HG03442 (cell line): ENCODE data around the gene TNKS1BP1.

Experiments used
- ATAC-seq: cut with Tn5 transposase; IDR thresholded peaks from one replicate; pipeline ENCODE4 v1.9.1; 2021; ENCODE audit warnings: mild to moderate bottlenecking, moderate library complexity; ENCODE audit not compliant: unreplicated experiment

The TNKS1BP1 gene

DNA sequence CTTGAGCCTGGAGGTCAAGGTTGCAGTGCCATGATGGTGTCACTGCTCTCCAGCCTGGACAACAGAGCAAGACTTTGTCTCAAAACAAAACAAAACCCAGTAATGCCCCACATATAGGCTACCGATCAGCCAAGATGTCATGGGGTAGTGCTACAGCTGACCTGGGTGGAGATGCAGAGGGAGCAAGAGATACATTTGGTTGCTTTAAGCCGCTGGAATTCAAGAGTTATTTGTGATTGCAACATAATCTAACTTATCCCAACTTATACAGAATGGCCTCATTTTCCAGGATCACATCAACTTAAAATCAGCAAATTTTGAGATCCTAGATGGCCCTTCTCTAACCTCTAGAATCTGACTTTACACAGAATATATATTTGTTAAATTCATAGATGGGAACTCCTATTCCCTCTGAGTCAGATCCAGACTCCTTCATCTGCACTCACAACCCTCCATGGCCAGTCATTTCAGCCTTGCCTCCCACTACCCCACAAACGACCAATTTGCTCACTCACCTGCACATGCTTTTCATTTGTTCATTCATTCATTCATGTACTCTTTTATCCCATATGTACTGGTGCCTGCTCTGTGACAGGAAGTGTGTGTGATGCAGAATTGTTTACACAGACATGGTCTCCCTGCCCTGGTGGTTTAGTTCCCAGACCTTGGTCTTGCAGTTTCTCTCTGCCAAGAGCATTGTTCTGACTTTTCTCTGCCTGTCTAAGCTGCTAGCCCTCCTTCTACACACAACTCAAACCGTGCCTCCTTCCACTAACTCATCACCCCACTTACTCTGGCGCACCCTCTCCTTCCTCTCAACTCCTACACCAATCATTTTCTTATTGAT lies 63.6 kb downstream of the TNKS1BP1 start:
- ATAC-seq, result peak; percentile 65

DNA sequence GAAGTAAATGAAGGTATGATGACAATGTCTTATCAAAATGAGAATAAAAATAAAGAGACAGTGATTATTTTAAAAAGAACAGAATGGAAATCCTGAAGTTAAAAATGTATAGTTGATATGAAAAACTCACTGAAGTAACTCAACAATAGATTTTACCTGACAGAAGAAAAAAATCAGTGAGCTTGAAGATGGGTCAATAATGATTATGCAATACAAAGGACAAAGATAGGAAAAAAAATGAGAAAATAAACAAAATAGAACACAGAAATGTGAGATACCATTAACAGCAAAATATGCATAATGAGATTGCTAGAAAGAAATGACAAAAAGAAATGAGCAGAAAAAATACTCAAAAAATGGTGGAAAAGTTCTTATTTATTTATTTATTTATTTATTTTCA lies 68.6 kb downstream of the TNKS1BP1 start:
- no peak for ATAC-seq

DNA sequence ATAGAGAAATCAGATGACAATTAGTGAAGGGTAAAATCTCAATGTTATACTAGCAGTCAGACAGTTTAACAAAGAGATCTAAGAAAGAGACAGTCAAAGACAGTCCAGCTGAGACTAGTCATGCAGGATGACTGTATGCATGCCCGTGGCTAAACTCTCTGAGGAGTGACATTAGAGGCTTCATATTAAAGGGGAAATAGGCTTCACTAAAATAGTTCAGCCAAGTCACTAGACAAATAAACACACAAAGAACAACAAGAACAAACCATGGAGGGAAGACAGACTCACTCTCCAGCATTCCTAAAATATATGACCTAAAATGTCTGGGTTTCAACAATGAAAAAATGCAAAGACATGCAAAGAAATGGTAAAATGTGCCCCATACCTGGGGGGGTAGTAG lies 69.1 kb downstream of the TNKS1BP1 start:
- no peak for ATAC-seq

DNA sequence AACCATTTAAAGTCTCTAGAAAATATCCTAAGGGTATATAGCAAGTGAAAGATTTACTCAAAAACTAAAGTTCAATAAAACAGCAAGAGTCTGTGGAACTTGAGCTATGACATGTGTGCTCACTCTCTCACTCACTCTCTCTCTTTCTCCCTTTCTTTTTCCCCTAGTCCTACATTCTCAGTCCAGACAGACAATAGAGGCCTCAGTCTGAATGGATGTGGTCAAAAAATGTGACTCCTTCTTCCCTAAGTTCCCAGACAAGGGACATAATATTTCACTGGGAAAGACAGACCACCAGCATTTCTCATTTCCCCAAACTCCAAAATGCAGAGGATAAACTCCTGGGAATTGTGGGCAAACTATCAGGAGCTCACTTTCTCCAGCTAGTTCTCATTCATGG lies 70.1 kb downstream of the TNKS1BP1 start:
- ATAC-seq, result no peak

DNA sequence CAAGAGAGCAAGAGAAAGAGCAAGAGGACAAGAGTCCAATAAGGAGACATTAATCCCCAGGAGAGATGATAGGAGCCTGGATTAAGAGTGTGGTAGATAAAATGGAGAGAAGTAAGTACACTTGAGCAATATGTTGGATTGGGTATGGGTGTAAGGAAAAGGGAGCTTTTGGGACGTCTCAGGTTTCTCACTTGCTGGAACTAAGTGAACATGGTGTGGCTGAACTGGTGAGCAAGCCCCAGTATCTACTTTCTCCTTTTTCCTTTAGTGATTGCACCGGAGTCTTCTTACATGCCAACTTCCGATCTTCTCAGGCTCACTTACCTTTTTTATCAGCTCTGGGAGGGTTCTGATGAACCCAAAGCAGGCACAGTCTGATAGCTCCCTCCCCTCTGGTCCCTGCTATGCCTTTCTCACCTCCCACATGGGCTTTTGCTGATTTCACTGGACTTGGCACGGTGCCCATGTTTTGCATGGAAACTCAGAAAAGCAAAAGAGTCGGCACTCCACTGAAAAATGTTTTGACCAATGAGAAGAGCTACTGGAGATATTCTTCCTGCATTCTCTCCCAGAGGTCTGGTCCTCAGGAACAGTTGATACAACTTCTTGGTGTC lies 73.2 kb downstream of the TNKS1BP1 start:
- ATAC-seq, result no peak

DNA sequence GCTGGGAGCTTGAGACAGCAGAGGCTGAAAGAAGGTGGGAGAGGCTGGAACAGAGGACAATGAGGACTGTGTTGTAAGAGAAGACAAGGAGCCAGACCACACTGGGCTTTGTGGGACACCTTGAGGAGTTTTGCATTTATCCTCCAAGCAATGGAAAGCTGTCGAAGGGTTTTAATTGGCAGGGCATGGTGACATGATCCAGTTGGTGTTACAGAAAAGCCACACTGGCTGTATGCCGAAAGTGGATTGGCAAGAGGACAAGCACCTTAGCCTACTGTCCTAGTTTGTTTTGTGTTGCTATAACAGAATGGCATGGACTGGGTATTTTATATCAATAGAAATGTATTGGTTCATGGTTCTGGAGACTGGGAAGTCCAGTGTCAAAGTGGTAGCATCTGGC lies 73.7 kb downstream of the TNKS1BP1 start:
- ATAC-seq, result no peak
